C1 segment of cervical spinal cord (tissue), 14 donors: ENCODE data around the gene TMEM119.
"Not testable (repeated sequence)": the region's sequence is repeated elsewhere in the genome, so short reads cannot be mapped to it uniquely, and the experiment has no call there.

Experiments used
- DNase-seq, 14 donors: peaks; one replicate each; lab custom pipeline; 2025; lab: John Stamatoyannopoulos, UW

The TMEM119 gene

GRCh38 chr12:108634341-108634751, 36.5 kb upstream of the TMEM119 start:
- DNase-seq: peak in 3 of 14 donors; percentile 15 to 30 (median 22)

DNA sequence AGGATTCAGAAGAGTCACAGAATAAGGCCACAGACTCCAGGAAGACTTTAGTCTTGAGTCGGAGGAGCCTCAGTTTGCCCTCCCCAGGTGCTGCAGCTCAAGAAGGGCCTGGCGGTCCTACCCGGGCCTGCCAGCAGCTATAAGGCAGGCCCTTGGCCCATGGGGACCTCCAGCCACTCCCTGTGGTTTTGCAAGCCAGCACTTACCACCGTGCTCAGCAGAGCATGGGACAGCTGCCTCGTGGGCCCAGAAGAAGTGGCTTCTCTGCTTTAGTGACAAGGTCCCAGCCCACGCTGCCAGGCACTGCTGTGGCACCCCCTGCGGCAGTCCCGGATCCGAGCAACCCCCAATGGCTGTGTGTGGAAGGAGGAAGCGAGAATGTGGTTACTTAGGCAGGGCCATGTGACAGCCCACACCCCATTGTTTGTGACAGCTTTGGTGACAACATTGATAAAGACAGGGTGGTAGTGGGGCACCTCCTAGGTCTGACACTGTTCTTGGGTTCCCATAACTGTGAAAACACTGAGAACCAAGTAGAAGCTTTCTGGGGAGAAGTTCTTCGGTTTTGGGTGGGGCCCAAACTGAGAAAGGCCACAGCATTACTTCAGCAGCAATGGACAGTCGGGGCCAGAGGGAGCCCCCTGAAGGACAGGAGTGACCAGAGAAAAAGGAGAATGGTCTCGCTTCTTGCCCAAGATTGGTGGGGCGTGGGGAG, 35.8 kb upstream of the TMEM119 start, which contains the start of gene SELPLG:
TSS of gene SELPLG (minus strand) at position 361 of the 715 bp plus-strand sequence. CDS start 9,587 bp downstream, outside the sequence.
- DNase-seq: peak in 9 of 14 donors; percentile 27 to 65 (median 51)

DNA sequence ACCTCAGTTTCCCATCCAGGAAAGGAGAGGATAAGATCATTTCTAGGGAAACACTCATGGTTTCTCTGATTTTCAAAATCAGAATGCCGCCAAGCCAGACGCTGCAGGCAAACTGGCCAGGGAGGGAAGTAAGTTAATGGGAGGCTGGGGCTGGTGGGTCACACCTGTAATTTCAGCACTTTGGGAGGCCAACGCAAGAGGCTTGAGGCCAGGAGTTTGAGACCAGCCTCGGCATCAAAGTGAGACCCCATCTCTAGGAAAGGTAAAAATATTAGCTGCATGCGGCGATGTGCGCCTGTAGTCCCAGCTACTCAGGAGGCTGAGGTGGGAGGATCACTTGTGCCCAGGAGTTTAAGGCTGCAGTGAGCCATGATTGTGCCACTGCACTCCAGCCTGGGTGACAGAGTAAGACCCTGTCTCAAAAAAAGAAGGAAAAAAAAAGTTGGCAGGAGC, 35.2 kb upstream of the TMEM119 start:
- no peak for DNase-seq

DNA sequence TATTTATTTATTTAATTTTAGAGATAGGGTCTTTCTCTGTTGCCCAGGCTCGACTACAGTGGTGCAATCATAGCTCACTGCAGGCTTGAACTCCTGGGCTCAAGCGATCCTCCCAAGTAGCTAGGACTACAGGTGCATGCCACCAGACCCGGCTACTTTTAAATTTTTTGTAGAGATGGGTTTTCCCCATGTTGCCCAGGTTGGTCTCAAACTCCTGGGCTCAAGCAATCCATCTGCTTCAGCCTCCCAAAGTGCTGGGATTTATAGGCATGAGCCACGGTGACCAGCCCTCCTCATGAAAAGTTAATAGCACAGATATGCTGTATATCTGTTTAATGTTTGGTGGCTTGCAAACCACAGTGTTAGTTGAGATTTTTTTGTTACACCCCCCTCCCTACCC, 33.4 kb upstream of the TMEM119 start:
- DNase-seq: not testable (repeated sequence)

DNA sequence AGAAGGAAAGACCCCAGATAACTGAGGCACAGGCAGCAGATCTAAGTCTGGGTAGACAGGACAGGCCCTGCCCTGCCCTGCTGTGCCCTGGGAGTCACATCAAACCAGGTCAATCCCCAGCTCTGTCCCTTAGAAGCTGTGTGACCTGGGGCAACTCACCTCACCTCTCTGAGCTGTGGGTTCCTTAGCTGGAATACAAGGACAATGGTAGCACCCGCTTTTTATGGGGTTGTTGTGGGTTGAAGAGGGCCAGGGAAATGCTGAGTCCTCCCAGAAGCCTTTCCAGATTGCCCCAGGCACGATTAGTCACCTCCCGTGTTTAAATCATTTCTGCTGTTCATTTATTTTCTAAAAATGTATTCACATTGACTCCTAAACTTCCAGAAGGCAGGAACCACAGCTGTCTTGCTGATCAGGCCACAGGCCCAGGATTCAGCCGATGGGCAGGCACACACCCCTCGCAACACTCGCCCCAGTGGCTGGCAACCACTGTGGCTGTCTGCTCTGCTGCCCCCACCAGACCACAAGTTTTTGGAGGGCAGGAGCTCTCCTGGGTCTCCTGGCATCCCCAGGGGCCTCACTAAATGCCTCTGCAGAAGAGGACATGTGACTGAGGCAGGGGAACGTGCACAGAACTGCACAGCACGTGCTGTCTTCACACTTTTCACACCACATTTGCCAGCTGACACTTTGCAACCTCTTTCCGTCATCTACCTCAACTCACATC, 32.8 kb upstream of the TMEM119 start:
- no peak for DNase-seq

DNA sequence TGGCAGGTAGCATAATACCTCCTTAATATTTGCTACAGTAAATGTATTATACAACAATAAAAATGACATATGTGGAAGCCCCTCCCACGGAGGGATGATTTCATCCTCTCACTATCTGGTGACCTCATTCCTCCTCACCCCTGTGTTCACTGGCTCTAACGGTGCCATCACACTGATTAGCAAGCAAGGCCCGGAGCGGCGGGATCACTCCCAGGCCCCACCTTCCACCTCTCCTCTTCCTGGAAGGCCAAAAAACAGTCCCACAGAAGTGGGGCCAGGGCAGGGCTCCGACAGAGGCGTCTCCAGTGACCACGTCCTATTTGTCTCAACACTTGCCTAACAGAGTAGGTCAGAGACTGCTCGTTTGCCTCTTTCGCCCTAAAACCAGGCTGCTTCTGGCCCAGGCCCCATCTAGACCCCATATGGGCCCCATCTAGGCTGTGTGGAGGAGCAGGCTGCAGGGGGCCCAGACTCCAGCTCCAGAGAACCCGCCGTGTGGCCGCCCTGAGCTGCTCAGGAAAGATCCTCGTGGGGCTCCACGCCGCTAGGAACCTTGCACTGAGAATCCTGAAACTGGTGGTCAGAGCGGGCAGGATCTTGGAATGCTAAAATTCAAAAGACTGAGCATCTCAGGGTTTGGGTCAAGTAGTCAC, 32.1 kb upstream of the TMEM119 start:
- DNase-seq: peak in 1 of 14 donors; percentile 18

DNA sequence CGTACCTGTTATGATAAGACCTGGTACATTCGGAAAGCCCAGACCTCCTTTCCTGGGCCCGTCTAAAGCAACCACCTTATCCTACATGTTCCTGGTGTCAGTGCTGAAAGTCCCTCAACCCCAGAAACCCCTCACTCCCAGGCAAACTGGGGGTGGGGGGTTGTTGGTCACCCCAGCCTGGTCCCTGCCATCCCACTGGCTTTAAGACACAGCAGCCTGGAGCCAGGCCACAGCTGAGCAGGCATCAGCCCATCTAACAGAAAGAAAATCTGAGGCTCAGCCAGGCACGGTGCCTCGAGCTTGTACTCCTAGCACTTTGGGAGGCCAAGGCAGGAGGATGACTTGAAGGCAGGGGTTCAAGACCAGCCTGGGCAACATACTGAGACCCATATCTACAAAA, 31.3 kb upstream of the TMEM119 start:
- DNase-seq: no peak

DNA sequence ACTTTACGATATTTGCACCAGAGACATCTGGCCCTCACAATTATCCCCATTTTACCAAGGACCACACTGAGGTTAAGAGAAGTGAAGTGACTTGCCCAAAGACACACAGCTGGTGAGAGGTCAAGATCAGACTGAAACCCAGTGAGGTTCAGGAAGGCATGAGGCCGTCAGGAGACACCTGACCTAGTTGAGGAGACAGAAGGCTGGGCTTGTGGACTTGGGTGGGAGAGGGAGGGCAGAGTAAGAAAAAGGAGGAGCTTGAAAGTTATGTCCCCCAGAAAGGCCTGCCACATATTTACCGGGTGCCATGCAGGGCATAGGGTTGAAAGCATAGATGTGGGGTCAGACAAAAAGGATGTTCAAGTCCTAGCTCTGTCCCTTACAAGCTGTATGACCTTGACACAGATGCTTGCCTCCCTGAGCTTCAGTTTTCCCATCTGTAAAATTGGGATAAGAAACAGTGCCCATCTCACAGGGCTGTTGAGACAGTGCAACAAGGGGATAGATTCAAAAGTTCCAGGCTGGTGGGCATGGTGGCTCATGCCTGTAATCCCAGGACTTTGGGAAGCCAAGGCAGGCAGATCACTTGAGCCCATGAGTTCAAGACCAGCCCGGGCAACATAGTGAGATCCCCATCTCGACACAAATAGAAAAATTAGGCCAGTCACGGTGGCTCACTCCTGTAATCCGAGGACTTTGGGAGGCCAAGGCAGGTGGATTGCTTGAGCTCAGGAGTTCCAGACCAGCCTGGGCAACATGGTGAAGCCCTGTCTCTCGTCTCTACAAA, 29.4 kb upstream of the TMEM119 start:
- no peak for DNase-seq

GRCh38 chr12:108625228-108625627, 27.3 kb upstream of the TMEM119 start:
- DNase-seq: no peak

- DNase-seq: no peak
Observed at GRCh38 chr12:108623577-108623976, 25.7 kb upstream of the TMEM119 start.

DNA sequence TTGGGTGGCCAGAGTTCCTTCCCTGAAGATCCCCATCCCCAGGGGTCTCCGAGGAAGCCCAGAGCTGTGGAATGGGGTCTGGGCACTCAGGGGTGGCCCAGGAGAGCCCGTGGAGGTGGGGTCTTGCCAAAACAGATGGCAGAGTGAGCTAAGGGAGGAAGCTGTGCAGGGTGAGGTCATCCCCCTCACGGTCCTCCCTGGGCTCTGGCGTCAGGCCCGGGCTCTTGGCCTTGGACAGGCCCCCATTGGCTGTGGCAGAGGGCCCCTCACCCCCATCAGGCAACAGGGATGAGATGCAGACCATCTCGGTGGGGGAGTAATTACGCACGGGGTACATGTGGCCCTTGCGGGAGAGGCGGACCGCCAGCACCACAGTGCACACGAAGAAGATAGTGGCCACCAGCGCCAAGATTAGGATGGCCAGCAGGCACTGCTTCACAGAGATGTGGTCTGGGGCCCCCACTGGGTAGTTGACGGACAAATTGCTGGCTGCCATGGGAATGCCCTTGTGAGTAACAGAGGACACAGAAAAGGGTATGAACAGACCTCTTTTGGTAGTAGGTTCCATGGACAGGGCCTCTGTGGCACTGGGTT, 25.1 kb upstream of the TMEM119 start:
- no peak for DNase-seq

DNA sequence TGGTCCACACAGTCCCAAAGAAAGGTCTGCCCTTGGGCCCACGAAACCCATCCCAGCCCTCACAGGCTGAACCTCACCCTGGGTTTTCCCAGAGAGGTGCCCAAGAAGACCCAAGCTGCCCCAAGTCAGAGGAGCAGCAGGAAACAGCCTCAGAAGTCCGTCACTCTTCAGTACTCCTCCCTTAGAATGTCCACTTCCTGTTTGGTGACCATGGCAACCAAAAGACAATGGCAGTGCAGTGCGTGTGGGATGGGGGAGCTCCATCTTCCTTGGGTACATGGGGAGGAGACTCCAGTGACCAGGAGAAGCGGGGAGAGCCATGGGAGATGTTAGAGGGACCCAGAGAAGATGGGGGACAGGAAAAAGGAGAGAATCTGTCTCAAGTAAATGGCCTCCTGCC, 24.5 kb upstream of the TMEM119 start:
- DNase-seq: no peak

DNA sequence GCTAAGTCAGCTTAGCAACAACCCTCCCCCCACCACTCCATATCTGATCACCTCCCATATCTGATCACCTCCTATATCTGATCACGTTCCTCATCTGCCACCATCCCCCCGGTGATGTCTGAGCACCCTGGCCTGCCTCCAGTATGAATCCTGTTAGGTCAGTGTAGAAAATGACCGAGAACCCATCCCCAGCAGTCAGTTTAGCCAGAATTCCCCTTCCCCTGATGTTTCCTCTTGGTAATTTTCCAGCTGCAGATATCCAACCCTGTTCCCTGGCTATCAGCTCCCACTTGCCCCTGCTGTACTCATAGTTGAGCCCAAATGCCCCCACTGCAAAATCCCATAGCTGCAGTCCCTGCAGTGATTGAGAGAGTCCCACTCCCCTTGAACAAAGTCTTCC, 23.3 kb upstream of the TMEM119 start:
- DNase-seq: no peak

DNA sequence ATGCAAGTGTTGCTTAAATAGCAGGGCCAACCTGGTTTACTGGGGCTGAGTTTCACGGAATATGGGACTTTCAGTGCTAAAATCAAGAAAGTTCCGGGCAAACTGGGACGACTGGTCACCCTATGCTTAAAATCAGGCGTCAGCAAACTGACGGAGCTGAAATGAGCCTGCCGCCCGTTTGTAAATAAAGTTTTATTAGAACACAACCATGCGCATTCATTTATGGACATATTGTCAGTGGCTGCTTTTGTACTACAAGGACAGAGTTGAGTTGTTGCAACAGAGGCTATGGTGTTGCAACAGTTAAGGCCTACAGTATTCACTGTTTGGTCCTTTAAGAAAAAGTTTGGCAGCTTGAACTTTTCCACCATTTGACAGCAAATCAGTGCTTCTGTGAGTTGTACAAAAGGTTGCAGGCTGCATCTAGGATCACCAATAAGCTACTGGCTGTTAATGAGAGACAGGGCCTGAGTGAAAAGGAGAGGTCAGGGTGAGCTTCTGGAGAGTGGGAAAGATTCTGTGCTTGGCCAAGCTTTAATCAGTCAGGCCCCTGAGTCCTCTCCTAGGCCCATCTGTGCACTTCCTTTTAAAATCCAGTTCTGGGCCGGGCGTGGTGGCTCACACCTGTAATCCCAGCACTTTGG, 22.5 kb upstream of the TMEM119 start:
- DNase-seq: no peak

DNA sequence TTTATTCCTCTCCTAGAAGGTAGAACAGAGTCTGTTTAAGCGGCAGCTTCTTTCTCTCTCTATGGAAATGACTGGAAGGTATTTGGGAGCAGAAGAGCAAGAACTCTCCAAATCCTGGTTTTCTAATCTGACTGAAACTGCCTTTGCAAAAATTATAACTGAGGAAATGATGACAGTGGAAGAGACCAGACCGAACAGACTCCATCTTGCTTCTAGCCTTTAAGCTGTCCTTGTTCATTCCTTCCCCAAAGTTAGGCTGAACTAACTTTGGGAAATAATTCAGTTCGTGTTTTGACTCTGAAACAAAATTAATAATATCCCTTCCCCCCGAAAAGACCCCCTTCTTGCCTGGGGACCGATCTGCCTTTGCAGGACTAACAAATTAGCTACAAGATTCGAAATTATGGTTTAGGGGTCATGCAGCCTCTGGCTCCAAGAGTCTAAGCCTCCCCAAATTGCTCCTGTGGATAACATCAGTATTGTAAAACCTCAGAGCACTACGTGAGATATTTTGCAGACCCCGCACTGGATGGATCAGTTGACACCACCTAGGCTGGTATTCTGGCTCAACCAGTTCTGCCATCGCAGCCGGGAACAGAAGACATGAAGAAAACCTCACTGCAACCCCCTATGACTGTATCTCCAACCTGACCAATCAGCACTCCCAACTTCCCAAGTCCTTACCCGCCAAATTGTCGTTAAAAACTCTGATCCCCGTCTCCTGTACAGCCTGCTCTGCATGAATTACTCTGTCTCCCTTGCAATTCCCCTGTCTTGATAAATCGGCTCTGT, 21.7 kb upstream of the TMEM119 start:
- no peak for DNase-seq

GRCh38 chr12:108618953-108619274, 21.0 kb upstream of the TMEM119 start:
- DNase-seq: not testable (repeated sequence)

GRCh38 chr12:108618079-108618952, 20.4 kb upstream of the TMEM119 start:
- peak in 13 of 14 donors; percentile 21 to 81 (median 48) for DNase-seq

- peak in 7 of 14 donors; percentile 13 to 41 (median 24) for DNase-seq
Observed at GRCh38 chr12:108616941-108617858, 19.3 kb upstream of the TMEM119 start.
